ENCODE measurements around the gene KNSTRN.

DNA sequence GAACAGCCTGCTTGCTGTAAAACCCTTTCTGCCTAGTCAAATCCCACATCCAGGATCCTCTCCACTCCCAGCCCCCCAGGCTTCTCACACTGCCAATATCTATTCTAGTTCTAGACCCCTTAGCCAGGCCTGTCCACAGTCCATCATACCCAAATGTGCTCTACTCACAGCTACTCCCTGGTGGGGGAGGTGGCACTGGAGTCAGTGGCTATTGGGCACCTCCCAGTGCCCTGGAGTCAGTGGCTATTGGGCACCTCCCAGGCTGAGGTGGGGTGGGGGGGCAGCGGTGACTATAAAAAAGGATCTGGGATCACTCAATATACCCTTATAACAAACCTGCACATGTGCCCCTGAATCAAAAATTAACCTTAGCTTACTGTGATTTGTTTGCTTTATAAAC, 25.3 kb upstream of the KNSTRN start:
- TF ChIP-seq EZH2 (IDR thresholded peaks at IDR 0.05) = no peak
- TF ChIP-seq POLR2AphosphoS5 (IDR thresholded peaks at IDR 0.05; ENCODE audit: borderline replicate concordance, low read depth, low read length) = no peak

Measured in SK-N-MC (cell line).